ENCODE results near the gene ACOT7.

The ACOT7 gene

DNA sequence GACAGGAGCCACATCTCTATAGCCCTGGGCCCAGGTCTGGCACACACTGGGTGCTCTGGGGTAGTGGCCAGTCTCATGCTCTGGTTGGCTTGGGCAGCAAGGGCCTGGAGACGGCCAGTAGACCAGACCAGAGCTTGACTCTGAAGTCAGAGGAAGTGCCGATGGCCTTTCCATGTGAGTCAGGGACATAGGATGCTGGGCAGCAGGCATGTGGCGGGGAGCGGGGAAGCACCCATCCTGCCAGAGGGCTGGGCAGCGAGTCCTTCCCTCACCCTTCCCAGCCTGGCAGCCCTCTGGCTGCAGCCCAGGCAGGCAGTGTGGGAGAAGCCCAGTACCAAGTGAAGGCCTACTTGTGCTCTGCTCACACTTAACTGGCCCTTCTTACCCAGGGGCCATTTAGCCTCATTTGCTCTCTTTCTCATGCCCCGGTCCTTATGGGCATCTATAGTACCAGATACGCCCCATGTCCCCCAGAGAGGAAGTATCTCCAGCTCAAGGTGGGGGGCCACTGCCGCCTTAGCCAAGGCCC is 136.0 kb downstream of the ACOT7 start:
- Histone ChIP-seq H2AFZ (ENCODE audit: low read depth, low read length) (no peak overlapping the region), H4K20me1 (ENCODE audit: insufficient read depth, low read length) (peaks cover 26% of the 10 kb centered on the region), H3K4me2 (ENCODE audit: insufficient read depth, low read length) (no peak overlapping the region), H3K27me3 (ENCODE audit: insufficient read depth, low read length, poor library complexity) (no peaks in the 10 kb centered on the region), H3K36me3 (ENCODE audit: insufficient read depth, low read length) (no peaks in the 10 kb centered on the region), H3K9me3 (ENCODE audit: insufficient read depth, low read length, severe bottlenecking) (no peaks in the 10 kb centered on the region), H3K4me1 (ENCODE audit: insufficient read depth, low read length) (peaks cover 14% of the 10 kb centered on the region), H3K4me3 (ENCODE audit: low read depth in 1 of 2, low read length in 2 of 2) (no peak overlapping the region), H3K79me2 (ENCODE audit: insufficient read depth, low read length) (no peaks in the 10 kb centered on the region), H3K9ac (ENCODE audit: low read depth, low read length) (no peak overlapping the region), H3K27ac (ENCODE audit: low read length) (no peak overlapping the region)
- TF ChIP-seq EZH2 (IDR thresholded peaks at IDR 0.05; ENCODE audit: borderline replicate concordance, low read depth, low read length, severe bottlenecking): no peak
- ATAC-seq (ENCODE audit: insufficient read depth, low read depth) (no peak), DNase-seq (no peak)

- Histone ChIP-seq H2AFZ (ENCODE audit: low read depth, low read length) (no peak overlapping the region), H3K36me3 (ENCODE audit: insufficient read depth, low read length) (no peaks in the 10 kb centered on the region), H3K9ac (ENCODE audit: low read depth, low read length) (no peak overlapping the region), H4K20me1 (ENCODE audit: insufficient read depth, low read length) (peaks cover 21% of the 10 kb centered on the region), H3K4me3 (ENCODE audit: low read depth in 1 of 2, low read length in 2 of 2) (no peak overlapping the region), H3K9me3 (ENCODE audit: insufficient read depth, low read length, severe bottlenecking) (no peaks in the 10 kb centered on the region), H3K79me2 (ENCODE audit: insufficient read depth, low read length) (no peaks in the 10 kb centered on the region), H3K27me3 (ENCODE audit: insufficient read depth, low read length, poor library complexity) (no peaks in the 10 kb centered on the region), H3K27ac (ENCODE audit: low read length) (no peak overlapping the region), H3K4me2 (ENCODE audit: insufficient read depth, low read length) (no peak overlapping the region), H3K4me1 (ENCODE audit: insufficient read depth, low read length) (peaks cover 14% of the 10 kb centered on the region)
- ATAC-seq (ENCODE audit: insufficient read depth, low read depth): no peak
- DNase-seq: no peak
- TF ChIP-seq EZH2 (IDR thresholded peaks at IDR 0.05; ENCODE audit: borderline replicate concordance, low read depth, low read length, severe bottlenecking): no peak
- TF ChIP-seq CTCF (IDR thresholded peaks at IDR 0.05; ENCODE audit: borderline replicate concordance, extremely low read depth, low read length, poor library complexity, severe bottlenecking): no peak
Observed at GRCh38 chr1:6256645-6257044, 136.9 kb downstream of the ACOT7 start.

GRCh38 chr1:6254691-6255090 is 138.9 kb downstream of the ACOT7 start:
- H3K79me2 ChIP-seq (ENCODE audit: insufficient read depth, low read length): no peaks in the 10 kb centered on the region
- no peak overlapping the region for H3K4me3 ChIP-seq (ENCODE audit: low read depth in 1 of 2, low read length in 2 of 2)
- ATAC-seq (ENCODE audit: insufficient read depth, low read depth) (no peak), DNase-seq (no peak)
- H3K4me2 ChIP-seq (ENCODE audit: insufficient read depth, low read length): no peak overlapping the region
- no peak overlapping the region for H3K9ac ChIP-seq (ENCODE audit: low read depth, low read length)
- peaks cover 18% of the 10 kb centered on the region for H4K20me1 ChIP-seq (ENCODE audit: insufficient read depth, low read length)
- no peak overlapping the region for H3K27ac ChIP-seq (ENCODE audit: low read length)
- no peaks in the 10 kb centered on the region for H3K27me3 ChIP-seq (ENCODE audit: insufficient read depth, low read length, poor library complexity)
- no peak overlapping the region for H2AFZ ChIP-seq (ENCODE audit: low read depth, low read length)
- no peak for TF ChIP-seq EZH2 (IDR thresholded peaks at IDR 0.05; ENCODE audit: borderline replicate concordance, low read depth, low read length, severe bottlenecking)
- H3K36me3 ChIP-seq (ENCODE audit: insufficient read depth, low read length): no peaks in the 10 kb centered on the region
- no peaks in the 10 kb centered on the region for H3K9me3 ChIP-seq (ENCODE audit: insufficient read depth, low read length, severe bottlenecking)
- H3K4me1 ChIP-seq (ENCODE audit: insufficient read depth, low read length): peaks cover 3% of the 10 kb centered on the region

GRCh38 chr1:6253380-6253779 is 140.2 kb downstream of the ACOT7 start:
- Histone ChIP-seq H3K27me3 (ENCODE audit: insufficient read depth, low read length, poor library complexity) (no peaks in the 10 kb centered on the region), H3K9ac (ENCODE audit: low read depth, low read length) (no peak overlapping the region), H3K4me3 (ENCODE audit: low read depth in 1 of 2, low read length in 2 of 2) (no peak overlapping the region), H3K9me3 (ENCODE audit: insufficient read depth, low read length, severe bottlenecking) (no peaks in the 10 kb centered on the region), H2AFZ (ENCODE audit: low read depth, low read length) (no peak overlapping the region), H4K20me1 (ENCODE audit: insufficient read depth, low read length) (peaks cover 8% of the 10 kb centered on the region), H3K4me1 (ENCODE audit: insufficient read depth, low read length) (no peaks in the 10 kb centered on the region), H3K27ac (ENCODE audit: low read length) (no peak overlapping the region), H3K79me2 (ENCODE audit: insufficient read depth, low read length) (no peaks in the 10 kb centered on the region), H3K4me2 (ENCODE audit: insufficient read depth, low read length) (no peak overlapping the region), H3K36me3 (ENCODE audit: insufficient read depth, low read length) (no peaks in the 10 kb centered on the region)
- TF ChIP-seq EZH2 (IDR thresholded peaks at IDR 0.05; ENCODE audit: borderline replicate concordance, low read depth, low read length, severe bottlenecking) (no peak), CTCF (IDR thresholded peaks at IDR 0.05; ENCODE audit: borderline replicate concordance, extremely low read depth, low read length, poor library complexity, severe bottlenecking) (no peak)
- DNase-seq: no peak
- no peak for ATAC-seq (ENCODE audit: insufficient read depth, low read depth)
